Endothelial cell of umbilical vein (primary cell): ENCODE data around the gene RASA2. TPM values are rescaled to one million over a fixed set of nuclear protein-coding genes. Genes with fewer than 3 reads are reported as not detected.
A peak's percentile ranks its signal among the peaks of the same experiment; 100 is the strongest.

ENCODE experiments used
- BruUV-seq: library from RNA; stranded (reverse); fragments of 400-500 nt; replicated peaks from 2 replicates; lab custom pipeline; 2021; lab: Mats Ljungman, UMichigan
- CTCF ChIA-PET: fragments of 300-600, 350-600 bp; sonication (Branson Sonifier 250); formaldehyde crosslinking; loops from one replicate; lab custom pipeline; 2021; ENCODE audit warnings: antibody characterized with exemption, inconsistent platforms; lab: Charles Lee
- POLR2A ChIA-PET: fragments of 300-600, 350-600 bp; sonication (Branson Sonifier 250); formaldehyde crosslinking; loops from one replicate; lab custom pipeline; 2021; ENCODE audit warnings: antibody characterized with exemption, inconsistent platforms; lab: Charles Lee
- DNase-seq: peaks from one replicate; pipeline ENCODE4 v3.0.0-alpha.2; 2011; ENCODE audit warnings: low read depth, low spot score
- FAIRE-seq: peaks from 2 replicates; lab custom pipeline; 2011; peaks lifted over from hg19 to GRCh38; lab: Jason Lieb, UNC
- H2AFZ ChIP-seq: 2 replicates; pipeline ENCODE4 v1.6.0; 2012; ENCODE audit warnings: low read depth, low read length, control low read depth, inconsistent platforms
- H3K27ac ChIP-seq: 2 replicates; pipeline ENCODE4 v1.5.1; 2011; ENCODE audit warnings: low read depth, mild to moderate bottlenecking, control low read depth, low read length, moderate library complexity; ENCODE audit not compliant: insufficient read depth
- H3K27me3 ChIP-seq, 2 experiments: 2 replicates each; pipeline versions ENCODE4 v1.6.0 to v1.6.1; 2011; ENCODE audit warnings: low read length in 2 of 2, mixed read lengths in 1 of 2; ENCODE audit not compliant: control insufficient read depth in 2 of 2, insufficient read depth in 2 of 2
- H3K36me3 ChIP-seq, 2 experiments: 2 replicates in 1 of 2; 3 replicates in 1 of 2; pipeline ENCODE4 v1.5.1; 2011; ENCODE audit warnings: low read length in 2 of 2, mild to moderate bottlenecking in 1 of 2, moderate library complexity in 1 of 2; ENCODE audit not compliant: control insufficient read depth in 2 of 2, insufficient read depth in 2 of 2; ENCODE audit errors: extremely low read depth in 1 of 2
- H3K4me1 ChIP-seq: 3 replicates; pipeline ENCODE4 v1.5.1; 2011; ENCODE audit warnings: mild to moderate bottlenecking, low read length; ENCODE audit not compliant: control insufficient read depth, insufficient read depth; ENCODE audit errors: extremely low read depth
- H3K4me2 ChIP-seq: 2 replicates; pipeline ENCODE4 v1.6.1; 2011; ENCODE audit warnings: low read length, control low read depth, mixed read lengths; ENCODE audit not compliant: insufficient read depth
- H3K4me3 ChIP-seq, 3 experiments: fragments of 200-600 bp in 1 of 3; sonication (generic), shearing (Covaris generic) in 1 of 3; replicated peaks in 1 of 3; 2 replicates each; pipeline ENCODE4 v1.5.1; 2011 to 2016; ENCODE audit warnings: control low read depth in 3 of 3, low read length in 3 of 3, mild to moderate bottlenecking in 2 of 3, inconsistent platforms in 1 of 3, low read depth in 1 of 3, moderate library complexity in 1 of 3; ENCODE audit not compliant: insufficient read depth in 1 of 3
- H3K79me2 ChIP-seq: 2 replicates; pipeline ENCODE4 v1.6.0; 2012; ENCODE audit warnings: low read length, inconsistent platforms; ENCODE audit not compliant: control insufficient read depth, insufficient read depth
- H3K9ac ChIP-seq: replicated peaks from 2 replicates; pipeline ENCODE3; 2011; ENCODE audit warnings: low read length, control low read depth; ENCODE audit not compliant: insufficient read depth; ENCODE audit errors: extremely low read depth
- H3K9me1 ChIP-seq: replicated peaks from 3 replicates; pipeline ENCODE4 v1.6.0; 2011; ENCODE audit warnings: mild to moderate bottlenecking, low read length; ENCODE audit not compliant: control insufficient read depth, insufficient read depth; ENCODE audit errors: extremely low read depth
- H3K9me3 ChIP-seq: replicated peaks from 2 replicates; pipeline ENCODE4 v1.5.1; 2012; ENCODE audit warnings: low read length, inconsistent platforms; ENCODE audit not compliant: control insufficient read depth, insufficient read depth
- H4K20me1 ChIP-seq: replicated peaks from 2 replicates; pipeline ENCODE3; 2011; ENCODE audit warnings: mild to moderate bottlenecking, low read length; ENCODE audit not compliant: control insufficient read depth, insufficient read depth; ENCODE audit errors: extremely low read depth
- CTCF ChIP-seq, 2 donors: IDR thresholded peaks; 1 replicate in 1 of 2; 2 replicates in 1 of 2; pipeline ENCODE4 v1.5.1; 2011; ENCODE audit warnings: low read length in 2 of 2, mild to moderate bottlenecking in 2 of 2, moderate library complexity in 2 of 2, control low read depth in 1 of 2, inconsistent platforms in 1 of 2, low read depth in 1 of 2; ENCODE audit not compliant: insufficient read depth in 1 of 2; ENCODE audit errors: extremely low read depth in 1 of 2
- EZH2 ChIP-seq: IDR thresholded peaks from 2 replicates; pipeline ENCODE4 v1.6.1; 2012; ENCODE audit warnings: borderline replicate concordance, low read depth, mild to moderate bottlenecking, moderate library complexity, low read length, inconsistent platforms; ENCODE audit not compliant: severe bottlenecking
- FOS ChIP-seq: IDR thresholded peaks from 2 replicates; pipeline ENCODE4 v1.6.1; 2011; ENCODE audit warnings: mild to moderate bottlenecking, low read length, moderate library complexity, borderline replicate concordance; ENCODE audit not compliant: insufficient read depth
- GATA2 ChIP-seq: IDR thresholded peaks from 2 replicates; pipeline ENCODE4 v1.7.0; 2011; ENCODE audit warnings: low read depth, mild to moderate bottlenecking, moderate library complexity, mixed read lengths, low read length; ENCODE audit not compliant: insufficient read length, insufficient read depth
- JUN ChIP-seq: IDR thresholded peaks from 2 replicates; pipeline ENCODE4 v1.6.1; 2011; ENCODE audit warnings: borderline replicate concordance, low read depth; ENCODE audit not compliant: insufficient read length, insufficient read depth
- MYC ChIP-seq: IDR thresholded peaks from one replicate; pipeline ENCODE4 v1.6.1; 2011; ENCODE audit warnings: mild to moderate bottlenecking, low read depth, low read length
- POLR2A ChIP-seq: IDR thresholded peaks from 2 replicates; pipeline ENCODE4 v1.6.1; 2012; ENCODE audit warnings: low read depth, mild to moderate bottlenecking, control low read depth, low read length
- POLR2AphosphoS5 ChIP-seq: IDR thresholded peaks from 2 replicates; pipeline ENCODE4 v1.6.1; 2012; ENCODE audit warnings: low read depth, mild to moderate bottlenecking, control low read depth, low read length, moderate library complexity; ENCODE audit not compliant: insufficient read depth
- dilution Hi-C: fragments of 300-500 bp; cut with MboI; formaldehyde crosslinking; loops from one replicate; pipeline ENCODE4 v1.15.0; 2019; ENCODE audit warnings: low sequenced_read_pairs; ENCODE audit not compliant: extremely low pct_ligation_motif_present
- intact Hi-C: fragments of 100-400 bp; cut with micrococcal nuclease; formaldehyde crosslinking; loops from one replicate; pipeline ENCODE4 v1.10.0; 2022
- polyA plus RNA-seq, 4 experiments: library from polyadenylated mRNA; depleted of rRNA in 3 of 4; stranded (reverse) in 3 of 4; unstranded in 1 of 4; fragments of >200 nt; gene quantifications; 2 replicates each; pipeline versions ENCODE4 v1.2.1 to v1.2.3, GENCODE V29; 2011 to 2012; ENCODE audit warnings: missing spikeins in 1 of 4
- total RNA-seq: library from RNA; stranded (reverse); gene quantifications from 2 replicates; pipeline ENCODE4 v1.2.3, GENCODE V29; 2021
- TF ChIP-seq, protein P1 (sequence below): IDR thresholded peaks from 2 replicates; pipeline ENCODE4 v1.6.1; 2011; ENCODE audit not compliant: insufficient read depth, insufficient read length

RASA2 gene
- total and polyA plus RNA-seq, 2 donors (not counting 3 experiments of a cell fraction or from before 2014, with no cell fraction given), result 3.1 to 20.2 TPM

DNA sequence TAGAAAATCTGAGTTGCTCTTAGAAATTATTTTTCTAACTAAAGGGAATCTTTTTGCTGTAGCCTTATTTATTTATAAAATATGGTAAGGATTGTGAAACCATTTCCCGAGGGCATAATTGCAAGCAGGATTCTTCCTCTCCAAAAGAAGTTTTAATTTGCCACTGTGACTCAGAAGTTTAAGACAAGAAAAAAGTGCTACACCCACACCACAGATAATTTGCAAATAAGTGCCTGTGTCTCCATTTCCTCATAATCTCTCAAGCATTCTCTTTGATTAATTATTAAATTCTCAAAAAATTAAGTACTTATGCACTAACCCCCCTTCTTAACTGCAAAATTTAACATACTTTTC, 43.6 kb downstream of the RASA2 start:
- Histone ChIP-seq H2AFZ (no peak overlapping the region), H3K36me3 (peaks cover 0 to 4% of the 10 kb centered on the region in 2 experiments), H3K4me3 (no peak overlapping the region), H4K20me1 (peaks cover 2% of the 10 kb centered on the region), H3K4me1 (peaks cover 25% of the 10 kb centered on the region), H3K9ac (peak overlapping the region; percentile 7), H3K9me1 (no peaks in the 10 kb centered on the region), H3K27me3 (no peaks in the 10 kb centered on the region), H3K4me2 (peak overlapping the region; percentile 62), H3K79me2 (peaks cover 74% of the 10 kb centered on the region), H3K27ac (peak overlapping the region; percentile 45), H3K9me3 (peaks cover under 1% of the 10 kb centered on the region)
- TSS peak; percentile 2 for BruUV-seq
- intact Hi-C loops, result loop anchor here (1.0 kb wide), 2 partner anchors 8 to 12 kb away; no protein-coding TSS in a partner anchor
- DNase-seq (peak; percentile 73), FAIRE-seq (no peak)
- no peak for TF ChIP-seq MYC
- no peak for TF ChIP-seq POLR2A
- TF ChIP-seq POLR2AphosphoS5, result no peak
- TF ChIP-seq JUN, result no peak
- TF ChIP-seq, protein P1, sequence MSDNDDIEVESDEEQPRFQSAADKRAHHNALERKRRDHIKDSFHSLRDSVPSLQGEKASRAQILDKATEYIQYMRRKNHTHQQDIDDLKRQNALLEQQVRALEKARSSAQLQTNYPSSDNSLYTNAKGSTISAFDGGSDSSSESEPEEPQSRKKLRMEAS, result no peak
- TF ChIP-seq GATA2, result no peak
- TF ChIP-seq FOS, result no peak
- no peak for TF ChIP-seq CTCF (IDR thresholded peaks at IDR 0.05; ENCODE audit: extremely low read depth in 1 of 2, insufficient read depth in 1 of 2, low read depth in 1 of 2, low read length in 2 of 2)
- no peak for TF ChIP-seq EZH2
- ChIA-PET POLR2A (no interaction called here), CTCF (interaction anchor here (1.1 to 1.4 kb wide), 3 partner anchors 9 to 23 kb away, joined by 3 to 4 read pairs (median 4); no protein-coding TSS in a partner anchor)
- dilution Hi-C loops, result no loop called here
